ENCODE results near the gene ZNF578. TPM values are rescaled to one million over a fixed set of nuclear protein-coding genes. Genes with fewer than 3 reads are reported as not detected.
A peak's percentile ranks its signal among the peaks of the same experiment; 100 is the strongest.

ZNF578 gene
- total RNA-seq, 1 experiment from 2014 or later, result not detected

- CTCF ChIA-PET, result interaction anchor here (0.5 to 0.9 kb wide), 5 partner anchors 21 to 819 kb away, joined by 3 to 7 read pairs (median 3); no protein-coding TSS in a partner anchor
- TF ChIP-seq CTCF (conservative IDR thresholded peaks at IDR 0.05; ENCODE audit: low read depth, low read length) (peak; percentile 71), EZH2phosphoT487 (IDR thresholded peaks at IDR 0.05; ENCODE audit: borderline replicate concordance, low read length) (no peak)
- H3K4me3 ChIP-seq (ENCODE audit: low read length), result peak within 1 kb of the TSS; percentile 98
These were observed 74.0 kb downstream of the ZNF578 start, which contains the start of gene ZNF808 for GRCh38 chr19:52527134-52527955. ZNF808 (plus strand) TSS chr19:52527668; CDS start chr19:52543285, 15,617 bp downstream.

GRCh38 chr19:52527956-52528351, 74.6 kb downstream of the ZNF578 start:
- ChIA-PET CTCF (no interaction called here), POLR2A (ENCODE audit: unreplicated experiment) (no interaction called here)
- H3K4me3 ChIP-seq (ENCODE audit: low read length), result peak overlapping the region; percentile 98
- DNase-seq (no peak), ATAC-seq (peak; percentile 15)
- H3K9me3 ChIP-seq (ENCODE audit: low read length), result peaks cover 20% of the 10 kb centered on the region
- no peaks in the 10 kb centered on the region for H4K20me1 ChIP-seq (ENCODE audit: low read length)
- peaks cover 30% of the 10 kb centered on the region for H3K79me2 ChIP-seq (ENCODE audit: low read length)
- H3K27me3 ChIP-seq (ENCODE audit: low read length), result no peaks in the 10 kb centered on the region
- no peaks in the 10 kb centered on the region for H3K9me2 ChIP-seq (replicated peaks; ENCODE audit: low read length)
- peaks cover 28% of the 10 kb centered on the region for H3K36me3 ChIP-seq (ENCODE audit: low read depth, low read length)
- peak overlapping the region; percentile 97 for H2AFZ ChIP-seq (ENCODE audit: low read length)
- intact Hi-C loops (cut with micrococcal nuclease), result loop anchor here (1.0 kb wide), 3 partner anchors 42 to 220 kb away; partner anchors contain the start of genes ZNF701 and ZNF83
- H3F3A ChIP-seq (ENCODE audit: low read length, unreplicated experiment), result no peaks in the 10 kb centered on the region
- H3K27ac ChIP-seq (ENCODE audit: low read length), result peak overlapping the region; percentile 63
- TSS peak; percentile 91 for BruUV-seq (replicated peaks)
- peak overlapping the region; percentile 92 for H3K9ac ChIP-seq (ENCODE audit: low read length)
- 0 out of 2 replicates have a peak, but pooled peaks cover 10% of the 10 kb centered on the region for H3K4me1 ChIP-seq (ENCODE audit: insufficient read depth, low read length)
- TF ChIP-seq EZH2 (IDR thresholded peaks at IDR 0.05; ENCODE audit: low read length, unreplicated experiment) (no peak), EZH2phosphoT487 (IDR thresholded peaks at IDR 0.05; ENCODE audit: borderline replicate concordance, low read length) (no peak), CTCF (conservative IDR thresholded peaks at IDR 0.05; ENCODE audit: low read depth, low read length) (no peak)
- peak overlapping the region; percentile 96 for H3K4me2 ChIP-seq (ENCODE audit: low read length)

More at GRCh38 chr19:52527134-52527955, 74.0 kb downstream of the ZNF578 start, which contains the start of gene ZNF808:
- peaks cover 30% of the 10 kb centered on the region for H3K79me2 ChIP-seq (ENCODE audit: low read length)
- no peaks in the 10 kb centered on the region for H3K27me3 ChIP-seq (ENCODE audit: low read length)
- peak within 1 kb of the TSS; percentile 92 for H3K9ac ChIP-seq (ENCODE audit: low read length)
- H3K9me3 ChIP-seq (ENCODE audit: low read length), result peaks cover 22% of the 10 kb centered on the region
- BruUV-seq (replicated peaks), result TSS peak; percentile 74
- no peaks in the 10 kb centered on the region for H3K9me2 ChIP-seq (replicated peaks; ENCODE audit: low read length)
- peak within 1 kb of the TSS; percentile 63 for H3K27ac ChIP-seq (ENCODE audit: low read length)
- peak within 1 kb of the TSS; percentile 97 for H2AFZ ChIP-seq (ENCODE audit: low read length)
- peak within 1 kb of the TSS; percentile 96 for H3K4me2 ChIP-seq (ENCODE audit: low read length)
- peaks cover 22% of the 10 kb centered on the region; the same call in 1 of the 2 replicates for H3K36me3 ChIP-seq (ENCODE audit: low read depth, low read length)
- ATAC-seq, result peak; percentile 91
- intact Hi-C loops (cut with micrococcal nuclease), result loop anchor here (1.0 kb wide), 3 partner anchors 43 to 221 kb away; partner anchors contain the start of genes ZNF701 and ZNF83
- no peaks in the 10 kb centered on the region for H3F3A ChIP-seq (ENCODE audit: low read length, unreplicated experiment)
- DNase-seq, result peak; percentile 93
- H3K4me1 ChIP-seq (ENCODE audit: insufficient read depth, low read length), result 0 out of 2 replicates have a peak, but pooled peaks cover 10% of the 10 kb centered on the region
- H4K20me1 ChIP-seq (ENCODE audit: low read length), result no peaks in the 10 kb centered on the region
- POLR2A ChIA-PET (ENCODE audit: unreplicated experiment), result interaction anchor here (0.5 kb wide), 1 partner anchor 345 kb away, joined by 3 read pairs; no protein-coding TSS in a partner anchor

Measured in PC-3 (cell line).